GM19397 (cell line): ENCODE results near the gene GJA1.
"Not testable (repeated sequence)": the region's sequence is repeated elsewhere in the genome, so short reads cannot be mapped to it uniquely, and the experiment has no call there.

Experiments
- ATAC-seq: cut with Tn5 transposase; IDR thresholded peaks from one replicate; pipeline ENCODE4 v1.9.1; 2021; ENCODE audit warnings: mild to moderate bottlenecking, moderate library complexity; ENCODE audit not compliant: unreplicated experiment

The GJA1 gene

DNA sequence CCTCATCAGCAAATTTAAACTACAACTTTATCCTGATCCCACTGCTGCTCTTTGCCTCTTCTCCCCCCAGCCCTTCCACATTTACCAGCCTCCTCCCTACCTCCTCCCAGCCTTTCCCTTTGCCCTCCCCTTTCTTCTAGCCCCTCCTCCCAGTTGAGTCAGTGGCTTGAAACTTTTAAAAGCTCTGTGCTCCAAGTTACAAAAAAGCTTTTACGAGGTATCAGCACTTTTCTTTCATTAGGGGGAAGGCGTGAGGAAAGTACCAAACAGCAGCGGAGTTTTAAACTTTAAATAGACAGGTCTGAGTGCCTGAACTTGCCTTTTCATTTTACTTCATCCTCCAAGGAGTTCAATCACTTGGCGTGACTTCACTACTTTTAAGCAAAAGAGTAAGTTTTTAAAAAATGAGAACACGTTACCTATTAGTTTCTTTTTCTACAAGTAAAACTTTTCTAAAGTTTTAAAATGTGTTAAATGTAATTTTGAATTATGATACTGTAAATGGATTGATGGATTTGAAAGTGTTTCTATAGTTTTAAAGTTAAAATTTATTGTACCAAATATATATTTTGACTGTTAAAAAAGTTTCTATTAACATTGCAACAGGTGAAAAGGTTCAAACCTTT is at the start of gene GJA1:
Gene GJA1 (plus strand): TSS at position 203 of the 626 bp plus-strand sequence. CDS start 11,202 bp downstream, outside the sequence.
- no peak for ATAC-seq

DNA sequence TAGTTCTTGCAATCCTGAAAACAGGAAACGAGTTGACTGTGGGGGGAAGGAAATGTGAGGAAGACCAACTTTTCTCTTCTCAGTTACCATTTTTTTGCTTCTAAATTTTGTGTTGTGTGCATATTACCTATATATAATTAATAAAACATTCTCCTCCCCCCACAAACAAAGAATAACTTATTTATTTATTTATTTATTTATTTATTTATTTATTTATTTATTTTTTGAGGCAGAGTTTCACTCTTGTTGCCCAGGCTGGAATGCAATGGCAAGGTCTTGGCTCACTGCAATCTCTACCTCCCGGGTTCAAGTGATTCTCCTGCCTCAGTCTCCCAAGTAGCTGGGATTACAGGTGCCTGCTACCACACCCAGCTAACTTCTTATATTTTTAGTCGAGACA is 48.9 kb upstream of the GJA1 start:
- not testable (repeated sequence) for ATAC-seq

GRCh38 chr6:121389419-121389818 is 46.0 kb upstream of the GJA1 start:
- ATAC-seq = no peak

- no peak for ATAC-seq
These were observed 41.5 kb upstream of the GJA1 start for GRCh38 chr6:121393731-121394505.

GRCh38 chr6:121395736-121396135 is 39.7 kb upstream of the GJA1 start:
- ATAC-seq = no peak

- ATAC-seq = not testable (repeated sequence)
These were observed 38.3 kb upstream of the GJA1 start for GRCh38 chr6:121397188-121397587.

GRCh38 chr6:121398127-121398526 is 37.3 kb upstream of the GJA1 start:
- no peak for ATAC-seq

- no peak for ATAC-seq
These were observed 35.5 kb upstream of the GJA1 start for GRCh38 chr6:121399966-121400365.

- ATAC-seq = no peak
These were observed 31.5 kb upstream of the GJA1 start for GRCh38 chr6:121403964-121404363.

DNA sequence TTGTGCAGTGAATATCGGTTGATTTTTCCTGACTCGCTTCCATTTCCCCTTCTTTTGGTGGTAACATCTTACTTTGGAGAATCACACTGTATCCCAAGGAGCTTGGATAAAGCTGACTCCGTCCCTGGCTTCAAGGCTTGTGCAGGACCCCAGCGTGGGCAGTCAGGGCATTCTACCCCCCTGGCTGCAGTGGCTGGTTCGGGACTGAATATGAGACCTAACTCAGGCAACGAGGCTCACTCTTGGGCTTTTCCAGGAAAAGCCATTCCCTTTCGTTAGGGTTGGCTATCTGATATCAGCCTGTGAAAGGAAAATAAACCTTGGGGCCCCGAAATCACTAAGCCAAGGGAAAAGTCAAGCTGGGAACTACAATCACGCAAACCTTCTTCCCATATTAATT is 30.1 kb upstream of the GJA1 start:
- ATAC-seq = no peak

DNA sequence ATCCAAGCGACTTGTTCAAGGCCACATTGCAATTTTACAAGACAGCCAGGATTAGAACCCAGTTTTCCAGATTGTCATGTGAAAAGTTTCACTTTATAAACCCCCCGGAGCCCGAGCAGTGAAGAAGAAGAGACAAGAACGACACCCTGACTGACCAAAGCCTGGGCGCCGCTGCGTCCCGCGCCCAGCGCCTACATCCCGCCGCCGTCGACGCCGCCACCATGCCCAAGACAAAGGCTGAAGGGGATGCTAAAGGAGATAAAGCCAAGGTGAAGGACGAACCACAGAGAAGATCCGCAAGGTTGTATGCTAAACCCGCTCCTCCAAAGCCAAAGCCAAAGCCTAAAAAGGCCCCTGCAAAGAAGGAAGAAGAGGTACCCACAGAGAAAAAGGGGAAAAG is 27.1 kb upstream of the GJA1 start:
- no peak for ATAC-seq

DNA sequence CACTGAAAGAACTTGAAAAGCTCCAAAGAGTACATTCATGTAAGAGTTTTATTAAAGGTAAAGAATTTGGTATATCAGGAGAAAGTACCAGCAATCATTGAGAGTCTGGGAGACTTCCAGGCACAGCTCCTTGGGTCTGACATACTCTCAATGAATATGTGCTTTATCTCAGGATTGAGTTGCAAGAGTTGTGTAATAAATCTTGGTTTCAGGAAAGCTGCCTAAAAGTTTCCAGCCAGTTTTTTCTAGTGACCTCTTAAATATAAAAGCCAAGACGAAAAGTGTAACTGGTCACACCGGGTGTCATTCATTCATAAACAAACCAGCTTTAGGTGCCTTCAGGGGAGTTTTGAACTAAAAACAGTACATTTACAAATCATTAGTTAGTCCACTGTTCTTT is 21.6 kb upstream of the GJA1 start:
- no peak for ATAC-seq

GRCh38 chr6:121418346-121418745 is 17.1 kb upstream of the GJA1 start:
- no peak for ATAC-seq

DNA sequence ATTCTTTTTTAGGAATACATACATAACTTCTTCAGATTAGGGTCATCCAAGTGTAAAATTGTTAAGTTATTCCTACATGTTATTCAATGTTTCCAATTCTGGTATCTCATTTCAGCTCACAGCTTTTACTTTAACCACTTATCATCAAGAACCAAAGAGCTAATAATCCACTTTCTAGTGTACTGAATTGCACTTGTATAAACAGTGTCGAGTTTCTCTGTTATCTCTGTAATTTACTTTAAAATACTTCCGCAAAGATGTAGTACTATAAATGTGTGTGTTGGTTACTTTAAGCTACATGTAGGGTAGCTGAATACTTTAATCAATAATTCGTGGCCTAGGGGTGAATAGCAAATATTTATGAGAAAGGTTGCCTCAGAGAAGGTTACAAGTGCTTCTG is 8.8 kb upstream of the GJA1 start:
- ATAC-seq = no peak

GRCh38 chr6:121428872-121429756 is 6.3 kb upstream of the GJA1 start:
- ATAC-seq = no peak

GRCh38 chr6:121430514-121431460 is 4.7 kb upstream of the GJA1 start:
- no peak for ATAC-seq

- not testable (repeated sequence) for ATAC-seq
These were observed 3.7 kb upstream of the GJA1 start for GRCh38 chr6:121431776-121432175.

GRCh38 chr6:121434037-121434770 is 1.2 kb upstream of the GJA1 start:
- no peak for ATAC-seq

- no peak for ATAC-seq
These were observed 920 bp downstream of the GJA1 start for GRCh38 chr6:121436274-121436857.
